HepG2 (cell line): Measurements from ENCODE around the gene TAS1R1. TPM values are rescaled to one million over a fixed set of nuclear protein-coding genes. Genes with fewer than 3 reads are reported as not detected.
A peak's percentile ranks its signal among the peaks of the same experiment; 100 is the strongest.

Experiments used
- GTF3A ChIP-seq: sonication (generic); formaldehyde crosslinking; conservative IDR thresholded peaks from 2 replicates; pipeline ENCODE4 v1.4.0; 2020; ENCODE audit warnings: mild to moderate bottlenecking, missing genetic modification reagents
- MIXL1 ChIP-seq: IDR thresholded peaks from 2 replicates; pipeline ENCODE4 v1.6.1; 2016
- MLLT10 ChIP-seq: sonication (generic); formaldehyde crosslinking; IDR thresholded peaks from 2 replicates; pipeline ENCODE4 v1.4.0; 2020; ENCODE audit warnings: missing genetic modification reagents
- NONO ChIP-seq, 2 experiments: fragments of 450-650 bp in 1 of 2; sonication (generic) in 1 of 2; formaldehyde crosslinking in 1 of 2; IDR thresholded peaks in 1 of 2; conservative IDR thresholded peaks in 1 of 2; 2 replicates each; pipeline versions ENCODE4 v1.6.1 to v1.8.0; 2017 to 2022; ENCODE audit warnings: mild to moderate bottlenecking in 1 of 2, missing genetic modification reagents in 1 of 2, moderate library complexity in 1 of 2
- SNAI1 ChIP-seq: sonication (generic); formaldehyde crosslinking; IDR thresholded peaks from 2 replicates; pipeline ENCODE4 v1.5.0; 2020; ENCODE audit warnings: mild to moderate bottlenecking, missing genetic modification reagents, borderline replicate concordance
- TOE1 ChIP-seq: sonication (generic); formaldehyde crosslinking; IDR thresholded peaks from 2 replicates; pipeline ENCODE4 v1.4.0; 2020; ENCODE audit warnings: mild to moderate bottlenecking, missing genetic modification reagents
- TP53 ChIP-seq: sonication (generic); formaldehyde crosslinking; conservative IDR thresholded peaks from 2 replicates; pipeline ENCODE4 v1.4.0; 2020; ENCODE audit warnings: missing genetic modification reagents
- XRCC5 ChIP-seq: fragments of 200-400 bp; formaldehyde crosslinking; optimal IDR thresholded peaks from 2 replicates; pipeline ENCODE3; 2017; ENCODE audit warnings: mild to moderate bottlenecking, low read length
- ZBTB7B ChIP-seq: sonication (generic); formaldehyde crosslinking; IDR thresholded peaks from 2 replicates; pipeline ENCODE4 v1.4.0; 2020; ENCODE audit warnings: missing genetic modification reagents
- ZBTB8A ChIP-seq: sonication (generic); formaldehyde crosslinking; IDR thresholded peaks from 2 replicates; pipeline ENCODE4 v1.4.0; 2020; ENCODE audit warnings: mild to moderate bottlenecking, low read depth, missing genetic modification reagents, borderline replicate concordance
- ZNF510 ChIP-seq: sonication (generic); formaldehyde crosslinking; IDR thresholded peaks from 2 replicates; pipeline ENCODE4 v1.4.0; 2020; ENCODE audit warnings: low read depth, mild to moderate bottlenecking, missing genetic modification reagents
- ZNF773 ChIP-seq: sonication (generic); formaldehyde crosslinking; IDR thresholded peaks from 2 replicates; pipeline ENCODE4 v1.4.0; 2020; ENCODE audit warnings: missing genetic modification reagents, borderline replicate concordance
- polyA plus RNA-seq, 8 experiments: library from polyadenylated mRNA; depleted of rRNA in 3 of 8; stranded (reverse) in 7 of 8; unstranded in 1 of 8; fragments of >200 nt; fragmentation: Illumina TruSeq in 4 of 8; extraction: Trizol in 4 of 8; gene quantifications; 2 replicates each; pipeline versions ENCODE4 v1.2.1 to v1.2.3, GENCODE V29; 2011 to 2016; ENCODE audit warnings: low read depth in 4 of 8, missing spikeins in 1 of 8, mixed read lengths in 1 of 8; ENCODE audit not compliant: insufficient read depth in 1 of 8
- total RNA-seq, 5 experiments: library from RNA; depleted of rRNA; stranded (reverse); fragments of >200 nt; fragmentation: Illumina TruSeq; extraction: Trizol; gene quantifications; 2 replicates each; pipeline ENCODE4 v1.2.3, GENCODE V29; 2016; ENCODE audit warnings: low read depth in 1 of 5
- TF ChIP-seq, protein P1 (sequence below): sonication (generic); formaldehyde crosslinking; IDR thresholded peaks from 2 replicates; pipeline ENCODE4 v1.5.0; 2020; ENCODE audit warnings: mild to moderate bottlenecking, missing genetic modification reagents, borderline replicate concordance
- TF ChIP-seq, protein P2 (sequence below): sonication (generic); formaldehyde crosslinking; IDR thresholded peaks from 2 replicates; pipeline ENCODE4 v1.5.1; 2020; ENCODE audit warnings: mild to moderate bottlenecking, missing genetic modification reagents, borderline replicate concordance
- TF ChIP-seq, protein P3 (sequence below), 2 experiments: IDR thresholded peaks; 2 replicates each; pipeline ENCODE4 v1.6.1; 2011 to 2012; ENCODE audit warnings: low read length in 2 of 2, borderline replicate concordance in 1 of 2, low read depth in 1 of 2, mild to moderate bottlenecking in 1 of 2, moderate library complexity in 1 of 2

Gene TAS1R1
- total and polyA plus RNA-seq, 2 of the 13 experiments (the other 11 are each of a cell fraction or from before 2014, with no cell fraction given), result 1.4 to 1.6 TPM

DNA sequence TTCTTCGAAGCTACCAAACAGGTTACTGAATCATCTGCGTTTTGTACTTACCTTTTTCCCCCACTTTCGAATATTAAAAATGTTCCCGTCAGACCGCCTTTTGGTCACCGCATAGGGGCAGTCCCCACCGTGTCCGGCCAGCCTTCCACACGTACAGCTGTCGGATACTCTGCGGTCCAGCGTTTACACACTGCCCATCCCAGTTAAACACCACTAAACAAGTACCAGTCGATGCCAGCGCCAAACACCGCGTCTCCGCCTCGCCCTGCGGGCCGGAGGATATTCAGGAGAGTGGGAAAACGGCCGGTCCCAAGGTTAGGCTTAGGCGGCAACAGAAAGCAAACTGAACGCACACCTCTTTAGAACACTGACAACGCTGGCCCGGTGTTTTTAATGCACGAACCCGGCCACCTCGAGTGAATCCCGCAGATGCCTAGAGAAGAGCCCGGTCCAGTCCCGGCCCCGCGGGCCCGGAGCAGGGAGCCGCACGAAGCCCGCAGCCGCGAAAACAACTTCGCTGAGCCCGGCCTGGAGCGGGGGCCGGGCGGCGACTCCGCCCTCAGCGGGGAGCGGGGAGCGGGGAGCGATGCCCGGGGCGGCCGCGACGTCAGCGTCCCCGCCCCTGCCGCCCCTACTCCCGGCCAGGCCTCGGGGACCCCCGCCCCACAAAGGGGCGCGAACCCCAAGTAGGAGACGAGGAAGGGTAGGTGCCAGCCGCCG lies 57.7 kb downstream of the TAS1R1 start (continued):
- TF ChIP-seq MLLT10 (no peak), NONO (IDR thresholded peaks at IDR 0.05) (no peak), NONO (CRISPR knock-in tag; conservative IDR thresholded peaks at IDR 0.05) (0 out of 2 replicates have a peak, but pooled peaks have one; percentile 5), ZBTB8A (CRISPR knock-in tag) (no peak), GTF3A (CRISPR knock-in tag) (0 out of 2 replicates have a peak, but pooled peaks have one; percentile 32), XRCC5 (peak; percentile 39), TP53 (no peak), TOE1 (CRISPR knock-in tag) (no peak), MIXL1 (CRISPR knock-in tag) (no peak), ZNF773 (CRISPR knock-in tag) (no peak), SNAI1 (0 out of 2 replicates have a peak, but pooled peaks have one; percentile 52), ZBTB7B (CRISPR knock-in tag) (peak; percentile 0; the same call in 1 of the 2 replicates), ZNF510 (CRISPR knock-in tag) (no peak)
- TF ChIP-seq, protein P1, sequence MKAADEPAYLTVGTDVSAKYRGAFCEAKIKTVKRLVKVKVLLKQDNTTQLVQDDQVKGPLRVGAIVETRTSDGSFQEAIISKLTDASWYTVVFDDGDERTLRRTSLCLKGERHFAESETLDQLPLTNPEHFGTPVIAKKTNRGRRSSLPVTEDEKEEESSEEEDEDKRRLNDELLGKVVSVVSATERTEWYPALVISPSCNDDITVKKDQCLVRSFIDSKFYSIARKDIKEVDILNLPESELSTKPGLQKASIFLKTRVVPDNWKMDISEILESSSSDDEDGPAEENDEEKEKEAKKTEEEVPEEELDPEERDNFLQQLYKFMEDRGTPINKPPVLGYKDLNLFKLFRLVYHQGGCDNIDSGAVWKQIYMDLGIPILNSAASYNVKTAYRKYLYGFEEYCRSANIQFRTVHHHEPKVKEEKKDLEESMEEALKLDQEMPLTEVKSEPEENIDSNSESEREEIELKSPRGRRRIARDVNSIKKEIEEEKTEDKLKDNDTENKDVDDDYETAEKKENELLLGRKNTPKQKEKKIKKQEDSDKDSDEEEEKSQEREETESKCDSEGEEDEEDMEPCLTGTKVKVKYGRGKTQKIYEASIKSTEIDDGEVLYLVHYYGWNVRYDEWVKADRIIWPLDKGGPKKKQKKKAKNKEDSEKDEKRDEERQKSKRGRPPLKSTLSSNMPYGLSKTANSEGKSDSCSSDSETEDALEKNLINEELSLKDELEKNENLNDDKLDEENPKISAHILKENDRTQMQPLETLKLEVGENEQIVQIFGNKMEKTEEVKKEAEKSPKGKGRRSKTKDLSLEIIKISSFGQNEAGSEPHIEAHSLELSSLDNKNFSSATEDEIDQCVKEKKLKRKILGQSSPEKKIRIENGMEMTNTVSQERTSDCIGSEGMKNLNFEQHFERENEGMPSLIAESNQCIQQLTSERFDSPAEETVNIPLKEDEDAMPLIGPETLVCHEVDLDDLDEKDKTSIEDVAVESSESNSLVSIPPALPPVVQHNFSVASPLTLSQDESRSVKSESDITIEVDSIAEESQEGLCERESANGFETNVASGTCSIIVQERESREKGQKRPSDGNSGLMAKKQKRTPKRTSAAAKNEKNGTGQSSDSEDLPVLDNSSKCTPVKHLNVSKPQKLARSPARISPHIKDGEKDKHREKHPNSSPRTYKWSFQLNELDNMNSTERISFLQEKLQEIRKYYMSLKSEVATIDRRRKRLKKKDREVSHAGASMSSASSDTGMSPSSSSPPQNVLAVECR, result 0 out of 2 replicates have a peak, but pooled peaks have one; percentile 57
- TF ChIP-seq, protein P2, sequence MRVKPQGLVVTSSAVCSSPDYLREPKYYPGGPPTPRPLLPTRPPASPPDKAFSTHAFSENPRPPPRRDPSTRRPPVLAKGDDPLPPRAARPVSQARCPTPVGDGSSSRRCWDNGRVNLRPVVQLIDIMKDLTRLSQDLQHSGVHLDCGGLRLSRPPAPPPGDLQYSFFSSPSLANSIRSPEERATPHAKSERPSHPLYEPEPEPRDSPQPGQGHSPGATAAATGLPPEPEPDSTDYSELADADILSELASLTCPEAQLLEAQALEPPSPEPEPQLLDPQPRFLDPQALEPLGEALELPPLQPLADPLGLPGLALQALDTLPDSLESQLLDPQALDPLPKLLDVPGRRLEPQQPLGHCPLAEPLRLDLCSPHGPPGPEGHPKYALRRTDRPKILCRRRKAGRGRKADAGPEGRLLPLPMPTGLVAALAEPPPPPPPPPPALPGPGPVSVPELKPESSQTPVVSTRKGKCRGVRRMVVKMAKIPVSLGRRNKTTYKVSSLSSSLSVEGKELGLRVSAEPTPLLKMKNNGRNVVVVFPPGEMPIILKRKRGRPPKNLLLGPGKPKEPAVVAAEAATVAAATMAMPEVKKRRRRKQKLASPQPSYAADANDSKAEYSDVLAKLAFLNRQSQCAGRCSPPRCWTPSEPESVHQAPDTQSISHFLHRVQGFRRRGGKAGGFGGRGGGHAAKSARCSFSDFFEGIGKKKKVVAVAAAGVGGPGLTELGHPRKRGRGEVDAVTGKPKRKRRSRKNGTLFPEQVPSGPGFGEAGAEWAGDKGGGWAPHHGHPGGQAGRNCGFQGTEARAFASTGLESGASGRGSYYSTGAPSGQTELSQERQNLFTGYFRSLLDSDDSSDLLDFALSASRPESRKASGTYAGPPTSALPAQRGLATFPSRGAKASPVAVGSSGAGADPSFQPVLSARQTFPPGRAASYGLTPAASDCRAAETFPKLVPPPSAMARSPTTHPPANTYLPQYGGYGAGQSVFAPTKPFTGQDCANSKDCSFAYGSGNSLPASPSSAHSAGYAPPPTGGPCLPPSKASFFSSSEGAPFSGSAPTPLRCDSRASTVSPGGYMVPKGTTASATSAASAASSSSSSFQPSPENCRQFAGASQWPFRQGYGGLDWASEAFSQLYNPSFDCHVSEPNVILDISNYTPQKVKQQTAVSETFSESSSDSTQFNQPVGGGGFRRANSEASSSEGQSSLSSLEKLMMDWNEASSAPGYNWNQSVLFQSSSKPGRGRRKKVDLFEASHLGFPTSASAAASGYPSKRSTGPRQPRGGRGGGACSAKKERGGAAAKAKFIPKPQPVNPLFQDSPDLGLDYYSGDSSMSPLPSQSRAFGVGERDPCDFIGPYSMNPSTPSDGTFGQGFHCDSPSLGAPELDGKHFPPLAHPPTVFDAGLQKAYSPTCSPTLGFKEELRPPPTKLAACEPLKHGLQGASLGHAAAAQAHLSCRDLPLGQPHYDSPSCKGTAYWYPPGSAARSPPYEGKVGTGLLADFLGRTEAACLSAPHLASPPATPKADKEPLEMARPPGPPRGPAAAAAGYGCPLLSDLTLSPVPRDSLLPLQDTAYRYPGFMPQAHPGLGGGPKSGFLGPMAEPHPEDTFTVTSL (CRISPR knock-in tag), result no peak
- TF ChIP-seq, protein P3, sequence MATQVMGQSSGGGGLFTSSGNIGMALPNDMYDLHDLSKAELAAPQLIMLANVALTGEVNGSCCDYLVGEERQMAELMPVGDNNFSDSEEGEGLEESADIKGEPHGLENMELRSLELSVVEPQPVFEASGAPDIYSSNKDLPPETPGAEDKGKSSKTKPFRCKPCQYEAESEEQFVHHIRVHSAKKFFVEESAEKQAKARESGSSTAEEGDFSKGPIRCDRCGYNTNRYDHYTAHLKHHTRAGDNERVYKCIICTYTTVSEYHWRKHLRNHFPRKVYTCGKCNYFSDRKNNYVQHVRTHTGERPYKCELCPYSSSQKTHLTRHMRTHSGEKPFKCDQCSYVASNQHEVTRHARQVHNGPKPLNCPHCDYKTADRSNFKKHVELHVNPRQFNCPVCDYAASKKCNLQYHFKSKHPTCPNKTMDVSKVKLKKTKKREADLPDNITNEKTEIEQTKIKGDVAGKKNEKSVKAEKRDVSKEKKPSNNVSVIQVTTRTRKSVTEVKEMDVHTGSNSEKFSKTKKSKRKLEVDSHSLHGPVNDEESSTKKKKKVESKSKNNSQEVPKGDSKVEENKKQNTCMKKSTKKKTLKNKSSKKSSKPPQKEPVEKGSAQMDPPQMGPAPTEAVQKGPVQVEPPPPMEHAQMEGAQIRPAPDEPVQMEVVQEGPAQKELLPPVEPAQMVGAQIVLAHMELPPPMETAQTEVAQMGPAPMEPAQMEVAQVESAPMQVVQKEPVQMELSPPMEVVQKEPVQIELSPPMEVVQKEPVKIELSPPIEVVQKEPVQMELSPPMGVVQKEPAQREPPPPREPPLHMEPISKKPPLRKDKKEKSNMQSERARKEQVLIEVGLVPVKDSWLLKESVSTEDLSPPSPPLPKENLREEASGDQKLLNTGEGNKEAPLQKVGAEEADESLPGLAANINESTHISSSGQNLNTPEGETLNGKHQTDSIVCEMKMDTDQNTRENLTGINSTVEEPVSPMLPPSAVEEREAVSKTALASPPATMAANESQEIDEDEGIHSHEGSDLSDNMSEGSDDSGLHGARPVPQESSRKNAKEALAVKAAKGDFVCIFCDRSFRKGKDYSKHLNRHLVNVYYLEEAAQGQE (IDR thresholded peaks at IDR 0.05; ENCODE audit: borderline replicate concordance in 1 of 2, low read depth in 1 of 2, low read length in 2 of 2), result no peak
